ENCODE measurements around the gene TLNRD1. TPM values are rescaled to one million over a fixed set of nuclear protein-coding genes. Genes with fewer than 3 reads are reported as not detected.

The TLNRD1 gene
- total RNA-seq, 5 donors from 2014 or later (not counting 1 experiment from before 2014, with no cell fraction given): 10.9 to 36.2 (median 29.8) TPM

DNA sequence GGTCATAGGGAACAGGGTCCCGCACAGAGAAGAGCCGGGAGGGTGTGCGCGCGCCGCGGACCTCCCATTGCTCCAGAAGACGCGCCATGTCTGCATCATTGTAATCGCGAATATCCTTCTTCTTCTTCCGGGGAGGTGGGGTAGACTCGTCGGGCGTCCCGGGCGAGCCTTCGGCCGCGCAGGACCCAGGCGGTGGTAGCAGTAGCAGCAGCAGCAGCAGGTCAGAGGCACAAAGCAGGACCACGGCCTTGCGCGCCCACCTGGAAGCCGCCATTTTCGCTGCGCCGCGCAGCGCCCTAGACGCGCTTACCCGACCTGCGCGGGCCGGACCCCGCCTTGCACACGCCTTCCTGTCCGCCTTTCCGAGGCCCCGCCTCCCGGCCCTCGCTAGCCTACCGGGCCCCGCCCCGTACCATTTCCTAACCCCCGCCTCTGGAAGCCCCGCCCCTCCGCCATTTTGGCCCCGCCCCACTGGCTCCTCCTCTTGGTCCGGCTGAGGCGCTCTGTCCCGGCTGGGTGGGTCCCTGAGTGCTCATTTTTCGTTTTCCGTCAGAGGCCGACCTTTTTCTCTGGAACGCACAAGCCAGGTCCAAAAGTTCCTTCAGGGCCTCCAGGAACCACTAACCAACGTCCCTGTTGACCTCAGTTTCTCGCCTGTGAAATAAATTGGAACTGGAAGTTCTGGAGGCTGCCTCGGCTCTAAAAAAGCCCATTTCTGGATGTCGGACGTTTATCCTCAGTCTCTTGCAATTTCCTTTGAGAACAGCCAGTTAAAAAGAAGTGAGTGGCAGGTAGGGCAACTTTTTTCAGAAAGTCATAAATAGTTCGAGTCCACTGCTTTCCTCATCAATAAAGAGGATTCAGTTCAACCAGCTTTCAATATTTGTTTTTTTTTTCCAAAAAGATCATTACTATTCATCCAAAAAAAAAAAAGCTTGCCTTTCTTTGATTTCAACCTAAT, 10.9 kb upstream of the TLNRD1 start, which contains the start of gene MESD:
Gene MESD (minus strand): TSS at position 302 of the 961 bp plus-strand sequence. CDS start 28 bp downstream, at position 274.
- H3K4me3 Mint-ChIP-seq: peak within 1 kb of the TSS; percentile 92 to 99 (median 98)

GRCh38 chr15:80990955-80991354, 9.8 kb upstream of the TLNRD1 start:
- peak overlapping the region in 1 of 3 donors; percentile 15 for H3K4me3 Mint-ChIP-seq
- Histone ChIP-seq H3K4me3 (ENCODE audit: control insufficient read depth in 1 of 2, extremely low read depth in 1 of 2, low read length in 1 of 2) (no peak overlapping the region), H3K4me1 (ENCODE audit: control insufficient read depth in 1 of 2, extremely low read depth in 1 of 2, insufficient read depth in 2 of 2, low read length in 2 of 2) (peaks cover 30 to 36% of the 10 kb centered on the region in 2 experiments), H3K27ac (ENCODE audit: low read length) (no peak overlapping the region), H3K9me3 (no peaks in the 10 kb centered on the region), H3K27me3 (replicated peaks in 1 of 2; ENCODE audit: control insufficient read depth in 2 of 2, extremely low read depth in 1 of 2, insufficient read depth in 2 of 2, low read length in 1 of 2) (no peaks in the 10 kb centered on the region), H3K36me3 (ENCODE audit: control insufficient read depth in 2 of 2, extremely low read depth in 1 of 2, insufficient read depth in 1 of 2, low read length in 1 of 2) (peaks cover 0 to 2% of the 10 kb centered on the region in 2 donors)
- peaks cover 7% of the 10 kb centered on the region for H3K36me3 Mint-ChIP-seq
- no peak for DNase-seq
- ChIA-PET CTCF (interaction anchor here in 1 of 2 donors (1.0 to 1.5 kb wide), 2 partner anchors 14 to 106 kb away, joined by 3 to 6 read pairs; no protein-coding TSS in a partner anchor), POLR2A (interaction anchor here in 1 of 2 donors (1.5 kb wide), 1 partner anchor 11 kb away, joined by 4 read pairs; no protein-coding TSS in a partner anchor)
- no peak for ATAC-seq (replicated peaks in 1 of 4)
- H3K9me3 Mint-ChIP-seq: no peaks in the 10 kb centered on the region
- H3K27ac Mint-ChIP-seq: peak overlapping the region; percentile 50 to 56
- H3K4me1 Mint-ChIP-seq: peaks cover 54 to 61% (median 57%) of the 10 kb centered on the region in 3 donors
- H3K27me3 Mint-ChIP-seq: no peaks in the 10 kb centered on the region
- no CpG with 5 or more reads among the region's 1 CpG for WGBS (ENCODE audit: insufficient coverage)

More for the DNA sequence above, 10.9 kb upstream of the TLNRD1 start, which contains the start of gene MESD:
- ATAC-seq (replicated peaks in 1 of 4) (peak; percentile 99 to 100 (median 100)), DNase-seq (peak; percentile 88 to 98 (median 95))
- Histone ChIP-seq H3K9me3 (no peaks in the 10 kb centered on the region), H3K4me3 (ENCODE audit: control insufficient read depth in 1 of 2, extremely low read depth in 1 of 2, low read length in 1 of 2) (peak within 1 kb of the TSS; percentile 94 to 97), H3K27me3 (replicated peaks in 1 of 2; ENCODE audit: control insufficient read depth in 2 of 2, extremely low read depth in 1 of 2, insufficient read depth in 2 of 2, low read length in 1 of 2) (no peaks in the 10 kb centered on the region), H3K4me1 (ENCODE audit: control insufficient read depth in 1 of 2, extremely low read depth in 1 of 2, insufficient read depth in 2 of 2, low read length in 2 of 2) (peaks cover 30 to 36% of the 10 kb centered on the region in 2 experiments), H3K36me3 (ENCODE audit: control insufficient read depth in 2 of 2, extremely low read depth in 1 of 2, insufficient read depth in 1 of 2, low read length in 1 of 2) (peaks cover 0 to 3% of the 10 kb centered on the region in 2 donors), H3K27ac (ENCODE audit: low read length) (peak within 1 kb of the TSS; percentile 84)
- POLR2A ChIA-PET: interaction anchor here (0.6 to 1.5 kb wide), 4 partner anchors 10 to 307 kb away, joined by 4 to 5 read pairs (median 4); no protein-coding TSS in a partner anchor
- Mint-ChIP-seq H3K36me3 (peaks cover 7% of the 10 kb centered on the region), H3K27me3 (no peaks in the 10 kb centered on the region), H3K9me3 (no peaks in the 10 kb centered on the region), H3K4me1 (peaks cover 62 to 68% (median 67%) of the 10 kb centered on the region in 3 donors), H3K27ac (peak within 1 kb of the TSS; percentile 98)
- CTCF ChIA-PET: interaction anchor here (0.6 to 1.0 kb wide), 5 partner anchors 9 to 333 kb away, joined by 3 to 6 read pairs (median 4); no protein-coding TSS in a partner anchor
- 0% methylated on average over 54 of the region's 63 CpGs for WGBS (ENCODE audit: insufficient coverage)

DNA sequence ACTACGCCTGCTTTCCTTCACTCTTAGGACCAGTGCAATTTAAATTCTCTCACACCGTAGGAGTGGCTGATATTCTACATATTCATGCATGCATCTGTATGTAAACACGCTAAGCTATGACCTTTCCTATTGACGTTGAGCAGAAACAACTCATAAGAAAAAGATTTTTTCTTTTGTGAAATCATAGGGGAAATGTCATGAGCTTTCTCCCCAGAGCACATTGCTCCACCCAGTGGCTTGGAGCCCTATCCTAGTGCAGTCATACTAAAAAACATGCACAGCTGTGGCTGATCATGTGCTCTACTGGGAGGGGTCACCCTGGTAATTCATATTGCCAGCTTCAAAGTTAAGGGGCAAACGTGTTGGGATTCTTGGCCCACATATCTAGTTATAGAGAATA, 9.3 kb upstream of the TLNRD1 start:
- CTCF ChIA-PET: interaction anchor here in 1 of 2 donors (0.6 to 1.5 kb wide), 2 partner anchors 10 to 15 kb away, joined by 3 to 6 read pairs; no protein-coding TSS in a partner anchor
- ATAC-seq (replicated peaks in 1 of 4) (peak in 1 of 4 experiments; percentile 19), DNase-seq (peak in 4 of 35 experiments; percentile 12 to 30 (median 20))
- Histone ChIP-seq H3K9me3 (no peaks in the 10 kb centered on the region), H3K4me1 (ENCODE audit: control insufficient read depth in 1 of 2, extremely low read depth in 1 of 2, insufficient read depth in 2 of 2, low read length in 2 of 2) (peaks cover 30 to 36% of the 10 kb centered on the region in 2 experiments), H3K27me3 (replicated peaks in 1 of 2; ENCODE audit: control insufficient read depth in 2 of 2, extremely low read depth in 1 of 2, insufficient read depth in 2 of 2, low read length in 1 of 2) (no peaks in the 10 kb centered on the region), H3K4me3 (ENCODE audit: control insufficient read depth in 1 of 2, extremely low read depth in 1 of 2, low read length in 1 of 2) (no peak overlapping the region), H3K27ac (ENCODE audit: low read length) (no peak overlapping the region), H3K36me3 (ENCODE audit: control insufficient read depth in 2 of 2, extremely low read depth in 1 of 2, insufficient read depth in 1 of 2, low read length in 1 of 2) (no peaks in the 10 kb centered on the region)
- no peaks in the 10 kb centered on the region for H3K9me3 Mint-ChIP-seq
- H3K27ac Mint-ChIP-seq: peak overlapping the region; percentile 50 to 56
- H3K36me3 Mint-ChIP-seq: peaks cover 7% of the 10 kb centered on the region
- peaks cover 54 to 60% (median 54%) of the 10 kb centered on the region in 3 donors for H3K4me1 Mint-ChIP-seq
- WGBS (ENCODE audit: insufficient coverage): no CpG with 5 or more reads among the region's 5 CpGs
- no peaks in the 10 kb centered on the region for H3K27me3 Mint-ChIP-seq
- H3K4me3 Mint-ChIP-seq: peak overlapping the region in 1 of 3 donors; percentile 15
- POLR2A ChIA-PET: no interaction called here

DNA sequence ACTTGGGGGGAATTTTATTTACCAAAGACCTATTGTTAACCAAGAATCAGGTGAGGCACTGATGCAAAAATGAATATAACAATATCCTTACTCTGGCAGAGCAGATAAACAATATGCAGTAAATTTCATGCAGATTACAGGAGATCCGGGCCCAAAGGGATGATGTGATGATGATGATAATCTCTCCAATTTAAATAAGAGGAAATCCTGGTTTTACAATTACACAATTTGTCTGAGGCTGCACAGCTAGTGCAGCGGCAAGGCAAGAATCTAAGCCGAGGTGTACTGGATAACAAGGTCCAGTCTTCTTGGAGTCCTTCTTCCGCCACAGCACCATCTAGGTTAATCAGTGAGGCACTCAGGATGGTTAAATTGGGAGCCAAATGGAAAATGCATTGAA, 8.7 kb upstream of the TLNRD1 start:
- Mint-ChIP-seq H3K4me1 (peaks cover 48 to 54% (median 48%) of the 10 kb centered on the region in 3 donors), H3K27ac (peak overlapping the region in 1 of 2 donors; percentile 50), H3K36me3 (peaks cover 7% of the 10 kb centered on the region), H3K9me3 (no peaks in the 10 kb centered on the region), H3K27me3 (no peaks in the 10 kb centered on the region), H3K4me3 (no peak overlapping the region)
- H3K36me3 ChIP-seq (ENCODE audit: control insufficient read depth in 2 of 2, extremely low read depth in 1 of 2, insufficient read depth in 1 of 2, low read length in 1 of 2): no peaks in the 10 kb centered on the region
- no peak for ATAC-seq (replicated peaks in 1 of 4)
- no peaks in the 10 kb centered on the region for H3K27me3 ChIP-seq (replicated peaks in 1 of 2; ENCODE audit: control insufficient read depth in 2 of 2, extremely low read depth in 1 of 2, insufficient read depth in 2 of 2, low read length in 1 of 2)
- CTCF ChIA-PET: interaction anchor here in 1 of 2 donors (0.6 to 1.5 kb wide), 2 partner anchors 10 to 15 kb away, joined by 3 to 6 read pairs; no protein-coding TSS in a partner anchor
- DNase-seq: no peak
- H3K9me3 ChIP-seq: no peaks in the 10 kb centered on the region
- H3K4me1 ChIP-seq (ENCODE audit: control insufficient read depth in 1 of 2, extremely low read depth in 1 of 2, insufficient read depth in 2 of 2, low read length in 2 of 2): peaks cover 30 to 31% of the 10 kb centered on the region in 2 experiments
- H3K27ac ChIP-seq (ENCODE audit: low read length): no peak overlapping the region
- POLR2A ChIA-PET: interaction anchor here in 1 of 2 donors (0.6 kb wide), 1 partner anchor 15 kb away, joined by 6 read pairs; no protein-coding TSS in a partner anchor
- 100% methylated on average over 2 of the region's 4 CpGs for WGBS (ENCODE audit: insufficient coverage)
- H3K4me3 ChIP-seq (ENCODE audit: control insufficient read depth in 1 of 2, extremely low read depth in 1 of 2, low read length in 1 of 2): no peak overlapping the region

- Histone ChIP-seq H3K9me3 (no peaks in the 10 kb centered on the region), H3K4me1 (ENCODE audit: control insufficient read depth in 1 of 2, extremely low read depth in 1 of 2, insufficient read depth in 2 of 2, low read length in 2 of 2) (peaks cover 27 to 30% of the 10 kb centered on the region in 2 experiments), H3K36me3 (ENCODE audit: control insufficient read depth in 2 of 2, extremely low read depth in 1 of 2, insufficient read depth in 1 of 2, low read length in 1 of 2) (no peaks in the 10 kb centered on the region), H3K27ac (ENCODE audit: low read length) (no peak overlapping the region), H3K4me3 (ENCODE audit: control insufficient read depth in 1 of 2, extremely low read depth in 1 of 2, low read length in 1 of 2) (no peak overlapping the region), H3K27me3 (replicated peaks in 1 of 2; ENCODE audit: control insufficient read depth in 2 of 2, extremely low read depth in 1 of 2, insufficient read depth in 2 of 2, low read length in 1 of 2) (no peaks in the 10 kb centered on the region)
- H3K4me3 Mint-ChIP-seq: no peak overlapping the region
- ChIA-PET CTCF (no interaction called here), POLR2A (interaction anchor here in 1 of 2 donors (0.6 kb wide), 1 partner anchor 14 kb away, joined by 6 read pairs; no protein-coding TSS in a partner anchor)
- no CpG with 5 or more reads among the region's 1 CpG for WGBS (ENCODE audit: insufficient coverage)
- H3K4me1 Mint-ChIP-seq: peaks cover 44 to 52% (median 44%) of the 10 kb centered on the region in 3 donors
- ATAC-seq (replicated peaks in 1 of 4) (no peak), DNase-seq (no peak)
- H3K27ac Mint-ChIP-seq: peak overlapping the region in 1 of 2 donors; percentile 4
- H3K36me3 Mint-ChIP-seq: peaks cover 7% of the 10 kb centered on the region
- peaks cover 0 to 2% (median 0%) of the 10 kb centered on the region in 3 donors for H3K9me3 Mint-ChIP-seq
- H3K27me3 Mint-ChIP-seq: no peaks in the 10 kb centered on the region
Observed at GRCh38 chr15:80992441-80992840, 8.3 kb upstream of the TLNRD1 start.

DNA sequence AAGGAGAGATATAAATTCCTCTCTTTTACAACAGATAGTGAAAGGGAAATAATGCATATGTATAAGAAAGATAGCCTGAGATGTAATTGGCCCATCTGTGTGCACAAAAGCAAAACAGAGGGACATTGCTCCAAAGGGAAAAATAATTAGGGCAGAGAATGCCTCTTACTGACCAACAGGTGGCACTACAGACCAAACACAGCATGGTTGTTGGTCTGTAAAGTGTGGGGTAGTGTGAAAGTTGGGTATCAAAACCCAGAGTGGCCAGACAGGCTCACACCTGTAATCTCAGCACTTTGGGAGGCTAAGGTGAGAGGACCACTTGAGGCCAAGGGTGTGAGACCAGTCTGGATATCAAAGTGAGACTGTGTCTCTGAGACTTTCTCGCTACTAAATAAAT, 4.5 kb upstream of the TLNRD1 start:
- Histone ChIP-seq H3K27ac (ENCODE audit: low read length) (no peak overlapping the region), H3K27me3 (replicated peaks in 1 of 2; ENCODE audit: control insufficient read depth in 2 of 2, extremely low read depth in 1 of 2, insufficient read depth in 2 of 2, low read length in 1 of 2) (no peaks in the 10 kb centered on the region), H3K4me3 (ENCODE audit: control insufficient read depth in 1 of 2, extremely low read depth in 1 of 2, low read length in 1 of 2) (no peak overlapping the region), H3K4me1 (ENCODE audit: control insufficient read depth in 1 of 2, extremely low read depth in 1 of 2, insufficient read depth in 2 of 2, low read length in 2 of 2) (peaks cover 12 to 22% of the 10 kb centered on the region in 2 experiments), H3K9me3 (no peaks in the 10 kb centered on the region), H3K36me3 (ENCODE audit: control insufficient read depth in 2 of 2, extremely low read depth in 1 of 2, insufficient read depth in 1 of 2, low read length in 1 of 2) (no peaks in the 10 kb centered on the region)
- no peak overlapping the region for H3K4me3 Mint-ChIP-seq
- H3K27ac Mint-ChIP-seq: no peak overlapping the region
- WGBS (ENCODE audit: insufficient coverage): no CpG with 5 or more reads among the region's 1 CpG
- H3K9me3 Mint-ChIP-seq: peaks cover 0 to 2% (median 0%) of the 10 kb centered on the region in 3 donors
- CTCF ChIA-PET: interaction anchor here in 1 of 2 donors (0.7 kb wide), 1 partner anchor 856 kb away, joined by 4 read pairs; no protein-coding TSS in a partner anchor
- no peaks in the 10 kb centered on the region for H3K27me3 Mint-ChIP-seq
- ATAC-seq (replicated peaks in 1 of 4): no peak
- peaks cover 29 to 43% (median 34%) of the 10 kb centered on the region in 3 donors for H3K4me1 Mint-ChIP-seq
- POLR2A ChIA-PET: no interaction called here
- H3K36me3 Mint-ChIP-seq: no peaks in the 10 kb centered on the region
- DNase-seq: peak in 1 of 35 experiments; percentile 51

All from T-cell (primary cell).